ENCODE results near the gene DYNC1H1. TPM values are rescaled to one million over a fixed set of nuclear protein-coding genes. Genes with fewer than 3 reads are reported as not detected.

Gene DYNC1H1
- total RNA-seq, 1 experiment from 2014 or later: 438 TPM

DNA sequence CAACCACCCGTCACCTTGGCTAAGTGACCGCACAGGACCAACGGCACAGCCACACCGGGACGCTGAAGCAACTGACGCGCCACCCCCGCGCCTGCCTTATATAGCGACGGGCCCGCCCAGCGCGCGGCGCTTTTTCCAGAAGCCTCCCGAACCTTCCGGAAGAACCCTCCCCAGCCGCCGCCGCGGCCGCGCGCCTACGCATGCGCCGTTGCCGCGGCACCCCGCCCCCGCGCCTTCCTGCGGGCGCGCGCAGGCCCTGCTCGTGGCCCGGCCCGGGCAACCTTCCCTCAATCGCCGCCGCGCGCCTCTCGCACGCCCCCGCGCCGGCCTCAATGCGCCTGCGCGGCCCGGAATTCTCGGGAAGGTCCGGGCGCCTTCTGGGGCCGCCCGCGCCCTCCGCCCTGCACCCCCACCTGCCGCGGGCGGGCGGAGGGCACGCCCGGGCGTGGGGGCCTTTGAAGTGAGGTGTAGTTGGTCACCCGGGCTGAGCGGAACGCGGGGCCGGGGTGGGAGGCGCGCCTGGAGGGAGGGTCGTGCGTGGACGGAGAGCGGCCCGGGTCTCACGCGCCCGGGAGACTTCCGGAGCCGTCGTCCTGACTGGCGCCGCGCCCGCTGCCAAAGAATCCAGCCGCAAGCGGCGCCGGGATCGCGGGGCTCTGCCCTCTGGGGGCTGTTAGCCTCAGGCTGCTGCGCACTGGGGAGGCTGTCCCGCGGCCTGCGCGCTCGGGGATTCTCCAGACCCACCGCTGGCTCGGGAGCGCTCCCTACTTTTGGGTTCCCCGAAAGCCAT is 122.8 kb downstream of the DYNC1H1 start, which contains the start of gene HSP90AA1:
Gene HSP90AA1 (minus strand): TSS at position 73 of the 790 bp plus-strand sequence. CDS start 666 bp downstream, outside the sequence.
- ChIA-PET CTCF (interaction anchor here (0.7 to 3.2 kb wide), 3 partner anchors 10 to 40 kb away, joined by 6 to 19 read pairs (median 17); no protein-coding TSS in a partner anchor), POLR2A (interaction anchor here (0.7 to 1.4 kb wide), 5 partner anchors 35 to 122 kb away, joined by 3 to 11 read pairs (median 3); no protein-coding TSS in a partner anchor)
- no peaks in the 10 kb centered on the region for H3K9me3 Mint-ChIP-seq
- peak; percentile 76 for ATAC-seq
- peak; percentile 94 for DNase-seq (ENCODE audit: low spot score)
- H3K36me3 Mint-ChIP-seq: peaks cover 42% of the 10 kb centered on the region
- peaks cover 53% of the 10 kb centered on the region for H3K4me1 Mint-ChIP-seq
- no peaks in the 10 kb centered on the region for H3K27me3 Mint-ChIP-seq (ENCODE audit: low read depth)
- peak within 1 kb of the TSS; percentile 96 for H3K27ac Mint-ChIP-seq
- peak within 1 kb of the TSS; percentile 97 for H3K4me3 Mint-ChIP-seq
- TF ChIP-seq, protein P1, sequence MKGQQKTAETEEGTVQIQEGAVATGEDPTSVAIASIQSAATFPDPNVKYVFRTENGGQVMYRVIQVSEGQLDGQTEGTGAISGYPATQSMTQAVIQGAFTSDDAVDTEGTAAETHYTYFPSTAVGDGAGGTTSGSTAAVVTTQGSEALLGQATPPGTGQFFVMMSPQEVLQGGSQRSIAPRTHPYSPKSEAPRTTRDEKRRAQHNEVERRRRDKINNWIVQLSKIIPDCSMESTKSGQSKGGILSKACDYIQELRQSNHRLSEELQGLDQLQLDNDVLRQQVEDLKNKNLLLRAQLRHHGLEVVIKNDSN (CRISPR knock-in tag; IDR thresholded peaks at IDR 0.05): no peak
- TF ChIP-seq JUN (CRISPR knock-in tag; IDR thresholded peaks at IDR 0.05): 0 out of 2 replicates have a peak, but pooled peaks have one; percentile 49
- TF ChIP-seq ATF1 (CRISPR knock-in tag; IDR thresholded peaks at IDR 0.05): no peak
- TF ChIP-seq ZNF423 (CRISPR knock-in tag; IDR thresholded peaks at IDR 0.05): no peak
- TF ChIP-seq ZNF263 (CRISPR knock-in tag; IDR thresholded peaks at IDR 0.05; ENCODE audit: low read depth): no peak
- TF ChIP-seq, protein P2, sequence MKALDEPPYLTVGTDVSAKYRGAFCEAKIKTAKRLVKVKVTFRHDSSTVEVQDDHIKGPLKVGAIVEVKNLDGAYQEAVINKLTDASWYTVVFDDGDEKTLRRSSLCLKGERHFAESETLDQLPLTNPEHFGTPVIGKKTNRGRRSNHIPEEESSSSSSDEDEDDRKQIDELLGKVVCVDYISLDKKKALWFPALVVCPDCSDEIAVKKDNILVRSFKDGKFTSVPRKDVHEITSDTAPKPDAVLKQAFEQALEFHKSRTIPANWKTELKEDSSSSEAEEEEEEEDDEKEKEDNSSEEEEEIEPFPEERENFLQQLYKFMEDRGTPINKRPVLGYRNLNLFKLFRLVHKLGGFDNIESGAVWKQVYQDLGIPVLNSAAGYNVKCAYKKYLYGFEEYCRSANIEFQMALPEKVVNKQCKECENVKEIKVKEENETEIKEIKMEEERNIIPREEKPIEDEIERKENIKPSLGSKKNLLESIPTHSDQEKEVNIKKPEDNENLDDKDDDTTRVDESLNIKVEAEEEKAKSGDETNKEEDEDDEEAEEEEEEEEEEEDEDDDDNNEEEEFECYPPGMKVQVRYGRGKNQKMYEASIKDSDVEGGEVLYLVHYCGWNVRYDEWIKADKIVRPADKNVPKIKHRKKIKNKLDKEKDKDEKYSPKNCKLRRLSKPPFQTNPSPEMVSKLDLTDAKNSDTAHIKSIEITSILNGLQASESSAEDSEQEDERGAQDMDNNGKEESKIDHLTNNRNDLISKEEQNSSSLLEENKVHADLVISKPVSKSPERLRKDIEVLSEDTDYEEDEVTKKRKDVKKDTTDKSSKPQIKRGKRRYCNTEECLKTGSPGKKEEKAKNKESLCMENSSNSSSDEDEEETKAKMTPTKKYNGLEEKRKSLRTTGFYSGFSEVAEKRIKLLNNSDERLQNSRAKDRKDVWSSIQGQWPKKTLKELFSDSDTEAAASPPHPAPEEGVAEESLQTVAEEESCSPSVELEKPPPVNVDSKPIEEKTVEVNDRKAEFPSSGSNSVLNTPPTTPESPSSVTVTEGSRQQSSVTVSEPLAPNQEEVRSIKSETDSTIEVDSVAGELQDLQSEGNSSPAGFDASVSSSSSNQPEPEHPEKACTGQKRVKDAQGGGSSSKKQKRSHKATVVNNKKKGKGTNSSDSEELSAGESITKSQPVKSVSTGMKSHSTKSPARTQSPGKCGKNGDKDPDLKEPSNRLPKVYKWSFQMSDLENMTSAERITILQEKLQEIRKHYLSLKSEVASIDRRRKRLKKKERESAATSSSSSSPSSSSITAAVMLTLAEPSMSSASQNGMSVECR (CRISPR knock-in tag; IDR thresholded peaks at IDR 0.05; ENCODE audit: borderline replicate concordance): peak; percentile 85; the same call in 1 of the 2 replicates
- TF ChIP-seq SP1 (CRISPR knock-in tag; conservative IDR thresholded peaks at IDR 0.05): peak; percentile 52; the same call in 1 of the 2 replicates
- no peak for TF ChIP-seq SMAD3 (CRISPR knock-in tag; IDR thresholded peaks at IDR 0.05; ENCODE audit: borderline replicate concordance)
- TF ChIP-seq FOXK1 (CRISPR knock-in tag; IDR thresholded peaks at IDR 0.05): peak; percentile 69; the same call in 1 of the 2 replicates
- no peak for TF ChIP-seq NFYB (CRISPR knock-in tag; conservative IDR thresholded peaks at IDR 0.05; ENCODE audit: low read depth)
- TF ChIP-seq NFATC4 (CRISPR knock-in tag; IDR thresholded peaks at IDR 0.05): no peak
- TF ChIP-seq ZNF232 (CRISPR knock-in tag; IDR thresholded peaks at IDR 0.05): peak; percentile 20; the same call in 1 of the 2 replicates
- TF ChIP-seq, protein P3, sequence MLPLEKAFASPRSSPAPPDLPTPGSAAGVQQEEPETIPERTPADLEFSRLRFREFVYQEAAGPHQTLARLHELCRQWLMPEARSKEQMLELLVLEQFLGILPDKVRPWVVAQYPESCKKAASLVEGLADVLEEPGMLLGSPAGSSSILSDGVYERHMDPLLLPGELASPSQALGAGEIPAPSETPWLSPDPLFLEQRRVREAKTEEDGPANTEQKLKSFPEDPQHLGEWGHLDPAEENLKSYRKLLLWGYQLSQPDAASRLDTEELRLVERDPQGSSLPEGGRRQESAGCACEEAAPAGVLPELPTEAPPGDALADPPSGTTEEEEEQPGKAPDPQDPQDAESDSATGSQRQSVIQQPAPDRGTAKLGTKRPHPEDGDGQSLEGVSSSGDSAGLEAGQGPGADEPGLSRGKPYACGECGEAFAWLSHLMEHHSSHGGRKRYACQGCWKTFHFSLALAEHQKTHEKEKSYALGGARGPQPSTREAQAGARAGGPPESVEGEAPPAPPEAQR (CRISPR knock-in tag; IDR thresholded peaks at IDR 0.05): no peak
- TF ChIP-seq TEAD1 (CRISPR knock-in tag; IDR thresholded peaks at IDR 0.05): peak; percentile 66; the same call in 1 of the 2 replicates
- no peak for TF ChIP-seq NR3C1 (CRISPR knock-in tag; conservative IDR thresholded peaks at IDR 0.05; ENCODE audit: low read depth)
- TF ChIP-seq, protein P4, sequence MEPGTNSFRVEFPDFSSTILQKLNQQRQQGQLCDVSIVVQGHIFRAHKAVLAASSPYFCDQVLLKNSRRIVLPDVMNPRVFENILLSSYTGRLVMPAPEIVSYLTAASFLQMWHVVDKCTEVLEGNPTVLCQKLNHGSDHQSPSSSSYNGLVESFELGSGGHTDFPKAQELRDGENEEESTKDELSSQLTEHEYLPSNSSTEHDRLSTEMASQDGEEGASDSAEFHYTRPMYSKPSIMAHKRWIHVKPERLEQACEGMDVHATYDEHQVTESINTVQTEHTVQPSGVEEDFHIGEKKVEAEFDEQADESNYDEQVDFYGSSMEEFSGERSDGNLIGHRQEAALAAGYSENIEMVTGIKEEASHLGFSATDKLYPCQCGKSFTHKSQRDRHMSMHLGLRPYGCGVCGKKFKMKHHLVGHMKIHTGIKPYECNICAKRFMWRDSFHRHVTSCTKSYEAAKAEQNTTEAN (CRISPR knock-in tag; IDR thresholded peaks at IDR 0.05): no peak
- no peak for TF ChIP-seq MXD4 (CRISPR knock-in tag; IDR thresholded peaks at IDR 0.05; ENCODE audit: borderline replicate concordance)
- TF ChIP-seq, protein P5, sequence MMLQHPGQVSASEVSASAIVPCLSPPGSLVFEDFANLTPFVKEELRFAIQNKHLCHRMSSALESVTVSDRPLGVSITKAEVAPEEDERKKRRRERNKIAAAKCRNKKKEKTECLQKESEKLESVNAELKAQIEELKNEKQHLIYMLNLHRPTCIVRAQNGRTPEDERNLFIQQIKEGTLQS (CRISPR knock-in tag; conservative IDR thresholded peaks at IDR 0.05): no peak
- TF ChIP-seq, protein P6, sequence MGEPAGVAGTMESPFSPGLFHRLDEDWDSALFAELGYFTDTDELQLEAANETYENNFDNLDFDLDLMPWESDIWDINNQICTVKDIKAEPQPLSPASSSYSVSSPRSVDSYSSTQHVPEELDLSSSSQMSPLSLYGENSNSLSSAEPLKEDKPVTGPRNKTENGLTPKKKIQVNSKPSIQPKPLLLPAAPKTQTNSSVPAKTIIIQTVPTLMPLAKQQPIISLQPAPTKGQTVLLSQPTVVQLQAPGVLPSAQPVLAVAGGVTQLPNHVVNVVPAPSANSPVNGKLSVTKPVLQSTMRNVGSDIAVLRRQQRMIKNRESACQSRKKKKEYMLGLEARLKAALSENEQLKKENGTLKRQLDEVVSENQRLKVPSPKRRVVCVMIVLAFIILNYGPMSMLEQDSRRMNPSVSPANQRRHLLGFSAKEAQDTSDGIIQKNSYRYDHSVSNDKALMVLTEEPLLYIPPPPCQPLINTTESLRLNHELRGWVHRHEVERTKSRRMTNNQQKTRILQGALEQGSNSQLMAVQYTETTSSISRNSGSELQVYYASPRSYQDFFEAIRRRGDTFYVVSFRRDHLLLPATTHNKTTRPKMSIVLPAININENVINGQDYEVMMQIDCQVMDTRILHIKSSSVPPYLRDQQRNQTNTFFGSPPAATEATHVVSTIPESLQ (CRISPR knock-in tag; IDR thresholded peaks at IDR 0.05): no peak
- TF ChIP-seq, protein P7, sequence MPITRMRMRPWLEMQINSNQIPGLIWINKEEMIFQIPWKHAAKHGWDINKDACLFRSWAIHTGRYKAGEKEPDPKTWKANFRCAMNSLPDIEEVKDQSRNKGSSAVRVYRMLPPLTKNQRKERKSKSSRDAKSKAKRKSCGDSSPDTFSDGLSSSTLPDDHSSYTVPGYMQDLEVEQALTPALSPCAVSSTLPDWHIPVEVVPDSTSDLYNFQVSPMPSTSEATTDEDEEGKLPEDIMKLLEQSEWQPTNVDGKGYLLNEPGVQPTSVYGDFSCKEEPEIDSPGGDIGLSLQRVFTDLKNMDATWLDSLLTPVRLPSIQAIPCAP (CRISPR knock-in tag; IDR thresholded peaks at IDR 0.05): no peak
- no peak for TF ChIP-seq ZNF121 (CRISPR knock-in tag; IDR thresholded peaks at IDR 0.05)
- TF ChIP-seq GRHL2 (CRISPR knock-in tag; IDR thresholded peaks at IDR 0.05; ENCODE audit: insufficient replicate concordance, severe bottlenecking): no peak
- TF ChIP-seq, protein P8, sequence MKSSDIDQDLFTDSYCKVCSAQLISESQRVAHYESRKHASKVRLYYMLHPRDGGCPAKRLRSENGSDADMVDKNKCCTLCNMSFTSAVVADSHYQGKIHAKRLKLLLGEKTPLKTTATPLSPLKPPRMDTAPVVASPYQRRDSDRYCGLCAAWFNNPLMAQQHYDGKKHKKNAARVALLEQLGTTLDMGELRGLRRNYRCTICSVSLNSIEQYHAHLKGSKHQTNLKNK (CRISPR knock-in tag; IDR thresholded peaks at IDR 0.05): no peak
- peak; percentile 95 for TF ChIP-seq ETV6 (CRISPR knock-in tag; IDR thresholded peaks at IDR 0.05)
